Activated T-helper 1 cell treated with Interleukin-2 at 50 U/mL for 16 hours (primary cell): ENCODE data around the gene LVRN.

Experiments
- DNase-seq: peaks from one replicate; pipeline ENCODE4 v3.0.0-alpha.2; 2020; ENCODE audit warnings: low read depth

LVRN gene

DNA sequence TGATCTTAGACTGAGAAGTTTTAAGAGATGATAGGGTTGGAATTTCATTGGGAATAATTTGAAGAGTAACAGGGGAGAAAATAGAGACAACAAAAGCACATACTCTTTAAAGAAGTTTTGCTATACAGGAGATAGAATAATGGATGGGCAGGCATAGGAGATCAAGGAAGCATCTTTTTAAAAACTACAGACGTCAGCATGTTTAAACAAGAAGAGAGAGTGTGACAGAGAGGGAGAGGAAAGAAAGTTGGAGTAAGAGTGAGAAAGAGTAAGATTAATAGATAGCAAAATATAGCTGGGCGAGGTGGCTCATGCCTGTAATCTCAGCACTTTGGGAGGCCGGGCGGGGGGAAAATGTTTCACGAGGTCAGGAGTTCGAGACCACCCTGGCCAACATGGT is 5.3 kb upstream of the LVRN start:
- no peak for DNase-seq

DNA sequence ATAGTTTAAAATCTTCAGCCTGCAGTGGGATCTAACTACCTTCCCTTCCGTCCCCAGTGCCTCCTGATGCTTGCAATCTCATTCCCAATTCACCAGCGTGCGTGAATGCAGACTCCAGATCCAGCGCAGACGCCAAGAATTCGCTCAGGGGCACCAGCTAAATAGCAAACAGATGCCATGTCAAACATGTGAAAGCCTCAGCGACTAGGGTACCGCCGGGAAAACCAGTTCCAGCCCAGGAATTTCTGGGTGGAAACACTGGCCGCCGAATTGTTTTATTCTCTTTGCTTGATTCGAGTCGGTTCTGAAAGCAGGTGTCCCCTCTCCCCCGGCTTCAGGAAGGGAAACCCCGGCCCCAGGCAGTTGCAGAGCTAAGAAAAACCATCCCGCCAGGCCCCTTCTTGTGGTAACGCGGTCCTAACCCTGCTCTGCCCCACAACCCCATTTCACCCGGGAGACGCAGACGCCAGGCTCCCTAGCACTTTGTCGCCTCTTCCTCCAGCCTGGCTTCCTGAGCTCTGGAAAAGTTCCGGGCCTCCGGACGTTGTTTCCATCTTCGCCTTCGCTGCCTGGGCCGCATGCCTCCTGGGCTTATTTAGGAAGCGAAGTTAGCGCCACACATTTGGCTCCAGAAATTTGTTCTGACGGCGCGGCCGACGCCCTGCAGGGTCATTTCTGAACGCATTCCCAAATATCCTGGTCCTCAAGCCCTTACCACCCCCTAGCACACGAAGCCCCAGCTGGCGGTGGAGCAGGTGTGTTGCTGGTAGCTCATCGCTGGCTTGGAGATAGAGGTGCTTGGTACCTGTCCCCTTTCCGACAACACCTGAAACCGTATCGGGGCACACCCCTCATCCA is 665 bp upstream of the LVRN start:
- DNase-seq: no peak

DNA sequence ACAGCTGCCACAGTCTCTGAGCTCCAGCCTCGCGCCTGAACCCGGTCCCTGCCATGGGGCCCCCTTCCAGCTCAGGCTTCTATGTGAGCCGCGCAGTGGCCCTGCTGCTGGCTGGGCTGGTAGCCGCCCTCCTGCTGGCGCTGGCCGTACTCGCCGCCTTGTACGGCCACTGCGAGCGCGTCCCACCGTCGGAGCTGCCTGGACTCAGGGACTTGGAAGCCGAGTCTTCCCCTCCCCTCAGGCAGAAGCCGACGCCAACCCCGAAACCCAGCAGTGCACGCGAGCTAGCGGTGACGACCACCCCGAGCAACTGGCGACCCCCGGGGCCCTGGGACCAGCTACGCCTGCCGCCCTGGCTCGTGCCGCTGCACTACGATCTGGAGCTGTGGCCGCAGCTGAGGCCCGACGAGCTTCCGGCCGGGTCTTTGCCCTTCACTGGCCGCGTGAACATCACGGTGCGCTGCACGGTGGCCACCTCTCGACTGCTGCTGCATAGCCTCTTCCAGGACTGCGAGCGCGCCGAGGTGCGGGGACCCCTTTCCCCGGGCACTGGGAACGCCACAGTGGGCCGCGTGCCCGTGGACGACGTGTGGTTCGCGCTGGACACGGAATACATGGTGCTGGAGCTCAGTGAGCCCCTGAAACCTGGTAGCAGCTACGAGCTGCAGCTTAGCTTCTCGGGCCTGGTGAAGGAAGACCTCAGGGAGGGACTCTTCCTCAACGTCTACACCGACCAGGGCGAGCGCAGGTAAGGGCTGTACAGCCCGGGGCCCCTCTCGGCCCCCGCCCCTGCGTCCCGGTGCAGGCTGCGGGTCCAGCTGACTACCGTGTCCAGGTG is 509 bp downstream of the LVRN start:
- no peak for DNase-seq

DNA sequence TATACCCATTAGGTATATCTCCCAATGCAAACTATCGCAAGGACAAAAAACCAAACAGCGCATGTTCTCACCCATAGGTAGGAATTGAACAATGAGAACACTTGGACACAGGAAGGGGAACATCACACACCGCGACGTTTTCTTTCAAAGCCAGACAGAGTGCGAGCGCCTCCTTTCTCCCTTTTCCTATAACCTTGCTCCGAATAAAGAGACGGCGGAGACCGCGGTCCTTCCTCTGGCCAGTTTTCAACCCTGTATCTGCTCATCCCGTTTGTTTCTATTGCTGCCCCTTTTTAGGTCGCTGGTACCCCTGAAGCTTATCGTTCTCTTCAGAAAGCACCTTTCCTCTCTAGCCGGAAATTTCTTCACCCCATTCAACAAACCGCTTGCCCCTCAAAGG is 1.3 kb downstream of the LVRN start:
- no peak for DNase-seq

DNA sequence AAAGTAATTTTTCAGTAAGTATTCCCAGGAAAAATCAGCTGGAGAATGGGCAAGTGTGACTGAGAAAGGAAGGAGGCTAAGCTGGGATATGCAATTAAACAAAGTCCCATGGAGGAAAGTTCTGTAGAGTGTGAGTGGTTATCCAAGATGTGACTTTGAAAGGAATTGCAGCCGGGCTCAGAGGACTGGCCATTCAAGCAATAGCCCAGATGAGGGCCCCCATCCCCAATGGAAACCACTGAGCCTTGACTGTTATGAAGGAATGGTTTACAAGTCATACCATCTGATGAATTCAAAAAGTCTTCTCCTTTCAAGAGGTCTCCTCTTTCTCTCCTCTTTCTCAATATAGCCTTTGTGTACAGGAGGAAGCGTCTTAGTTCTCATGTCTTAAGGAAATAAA is 6.5 kb downstream of the LVRN start:
- no peak for DNase-seq

DNA sequence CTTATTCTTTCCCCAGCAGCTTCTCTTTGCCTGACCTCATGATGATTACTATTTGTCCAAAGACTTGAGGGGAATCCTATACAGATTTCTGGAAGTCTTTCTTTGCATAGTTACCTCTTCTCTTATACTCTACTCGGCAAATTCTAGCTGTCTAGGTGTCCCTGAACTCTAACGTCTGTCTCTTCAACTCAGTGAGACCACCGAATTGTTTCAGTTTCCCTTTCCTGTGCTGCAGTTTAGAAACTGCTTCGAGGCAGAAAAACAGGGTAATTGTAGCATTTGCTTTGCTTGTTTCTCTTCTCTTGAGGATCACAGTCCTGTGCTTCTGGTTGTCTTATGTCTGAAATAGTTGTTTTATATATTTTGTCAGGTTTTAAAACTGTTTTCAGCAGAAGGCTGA is 14.8 kb downstream of the LVRN start:
- DNase-seq: no peak

DNA sequence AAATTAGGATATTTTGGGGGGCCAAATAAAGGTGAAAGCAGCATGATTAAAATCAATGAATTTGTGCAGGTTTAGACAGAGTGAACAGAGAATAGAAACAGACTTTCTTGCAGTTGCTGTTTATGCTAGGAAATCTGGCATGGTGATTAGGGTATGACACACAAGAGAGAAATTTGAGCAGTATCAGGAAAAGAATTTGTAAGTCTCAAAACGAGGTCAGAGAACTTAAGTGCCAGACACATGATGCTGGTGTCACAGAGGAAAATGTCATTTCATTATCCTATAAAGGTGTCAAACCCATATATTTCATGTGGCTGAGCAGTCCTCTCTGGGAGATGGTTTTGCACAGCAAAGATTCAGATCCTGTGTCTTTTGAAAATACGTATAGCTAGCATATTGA is 15.7 kb downstream of the LVRN start:
- no peak for DNase-seq

DNA sequence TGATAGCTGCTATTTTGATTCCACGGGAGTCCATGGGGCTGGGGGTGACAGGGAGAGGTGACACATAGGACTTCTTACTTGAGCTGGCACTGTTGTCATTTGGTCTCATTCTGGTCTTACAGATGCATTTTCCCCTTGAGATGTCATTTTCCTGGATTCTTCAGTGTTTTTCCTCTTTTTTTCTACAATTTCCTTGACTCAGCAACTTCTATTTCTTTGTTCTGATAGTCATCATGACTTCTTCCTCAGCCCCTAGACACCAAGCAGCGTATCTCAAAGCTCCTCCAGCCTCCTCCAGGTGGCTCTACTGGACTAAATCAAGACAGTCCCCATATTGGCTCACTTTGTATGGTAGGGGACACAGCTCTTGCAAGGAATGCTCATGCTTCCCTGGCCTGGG is 16.5 kb downstream of the LVRN start:
- DNase-seq: no peak

DNA sequence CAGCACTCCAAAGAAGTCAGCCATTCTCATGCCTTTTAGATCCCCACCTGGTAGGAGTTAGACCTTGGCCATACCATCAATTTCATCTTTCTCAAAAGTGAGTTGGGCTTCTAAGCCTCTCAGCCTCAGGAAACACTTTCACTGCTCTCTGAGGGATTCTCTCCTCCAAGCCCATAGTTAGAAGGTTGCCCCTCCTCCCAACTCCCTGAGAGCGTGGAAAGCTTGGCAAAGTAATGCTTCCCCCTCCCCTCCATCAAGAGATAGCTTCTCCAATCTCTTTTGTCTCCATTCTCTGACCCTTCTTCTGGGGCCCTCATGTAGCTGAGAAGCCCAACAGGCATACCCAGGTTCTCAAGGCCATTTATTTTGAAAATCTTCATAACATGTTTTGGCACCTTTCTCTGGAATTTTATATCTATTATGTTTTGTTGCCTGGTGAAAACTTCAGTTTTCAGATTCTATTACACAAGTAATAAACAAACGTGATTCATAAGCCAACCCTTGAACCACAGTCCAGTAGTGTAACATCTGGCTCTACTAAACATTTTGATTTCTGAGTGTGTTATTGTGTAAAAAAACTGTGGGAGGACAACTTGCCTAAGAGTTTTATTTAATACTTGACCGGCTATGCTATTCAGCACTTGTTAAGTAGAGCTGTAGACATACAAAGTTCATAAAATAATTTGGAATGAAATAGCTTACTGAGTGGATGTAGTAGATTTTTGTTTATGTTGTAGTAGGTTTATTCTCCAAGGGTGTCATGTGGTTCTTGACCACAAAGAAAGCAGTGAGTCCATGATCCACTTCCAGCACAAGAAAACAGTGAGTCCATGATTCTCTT is 17.1 kb downstream of the LVRN start:
- no peak for DNase-seq

DNA sequence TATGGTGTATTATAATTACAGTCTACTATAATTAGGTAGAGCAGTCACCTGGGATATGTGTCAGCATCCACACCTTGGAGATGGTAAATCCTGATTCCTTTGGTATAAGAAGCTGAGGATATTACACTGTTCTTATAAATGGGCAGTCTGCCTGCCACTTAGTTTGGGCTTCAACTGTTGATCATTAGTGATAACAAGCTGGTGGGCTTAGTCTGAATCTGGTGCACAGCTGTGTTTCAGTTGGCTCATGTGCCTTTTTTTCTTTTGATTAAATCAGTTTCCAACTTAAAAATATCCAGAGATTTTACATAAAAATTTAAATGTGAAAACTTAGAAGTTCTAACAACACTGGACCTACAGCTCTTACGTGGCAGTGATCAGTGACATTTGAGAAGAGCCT is 21.2 kb downstream of the LVRN start:
- no peak for DNase-seq

DNA sequence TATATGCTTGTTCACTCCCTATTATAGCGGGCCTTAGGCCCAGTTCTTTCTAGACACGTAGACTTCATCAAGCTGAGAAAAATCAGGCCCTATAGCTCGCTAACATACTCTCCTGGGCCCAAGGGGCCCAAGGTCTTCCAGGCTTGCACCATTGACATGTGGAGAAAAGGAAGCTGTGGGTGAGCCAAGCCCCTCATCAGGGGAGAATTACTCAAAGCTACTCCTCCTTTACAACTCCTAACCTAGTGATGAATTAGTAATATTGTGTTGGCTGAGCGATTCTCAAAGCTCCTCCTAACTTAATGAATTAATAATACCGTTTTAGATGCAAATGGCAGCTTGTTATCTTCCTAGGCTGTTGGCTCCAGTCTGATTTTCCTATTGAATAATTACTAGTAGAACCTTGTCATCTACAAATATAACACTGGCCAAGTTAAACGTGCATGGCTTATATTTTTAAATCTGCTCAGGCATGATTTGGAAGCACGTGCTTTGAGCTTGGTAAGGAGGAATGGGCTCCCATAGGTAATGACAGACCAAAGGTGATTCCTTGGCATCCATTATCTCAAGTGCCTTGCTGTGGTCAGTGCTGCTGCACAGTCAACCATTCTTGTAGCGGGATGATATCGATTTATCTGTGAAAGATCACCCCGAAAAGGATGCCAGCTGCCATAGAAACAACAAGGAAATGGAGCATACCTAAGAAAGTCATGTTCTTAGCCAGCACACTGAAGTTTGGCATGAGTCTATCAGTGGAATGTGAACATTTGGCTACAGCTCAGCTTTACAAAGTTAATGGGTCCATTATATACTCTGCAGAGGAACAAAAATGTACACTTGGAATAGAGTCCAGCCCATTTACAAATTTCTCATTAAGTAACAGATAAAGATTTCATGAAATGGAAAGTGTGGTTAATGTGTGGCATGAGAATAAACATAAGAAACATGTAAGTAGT is 23.8 kb downstream of the LVRN start:
- no peak for DNase-seq

DNA sequence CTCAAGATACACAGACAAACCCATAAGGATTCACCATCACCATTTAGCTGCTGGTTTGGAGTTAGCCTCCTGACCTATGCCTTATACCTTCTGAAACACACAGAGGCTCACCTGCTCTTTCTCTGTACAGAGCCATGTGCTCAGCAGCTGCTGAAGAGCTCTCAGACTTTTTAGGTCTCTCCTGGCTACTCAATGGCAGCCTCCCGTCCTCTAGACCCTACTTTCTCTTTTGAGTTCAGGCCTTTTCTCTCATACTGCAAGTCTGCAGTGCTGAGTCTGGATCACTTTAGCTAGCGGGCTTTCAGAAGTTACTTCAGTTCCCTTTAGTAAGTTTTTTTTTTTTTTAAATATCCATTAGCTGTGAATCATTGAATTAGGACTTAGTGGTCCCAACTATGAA is 25.7 kb downstream of the LVRN start:
- DNase-seq: no peak

DNA sequence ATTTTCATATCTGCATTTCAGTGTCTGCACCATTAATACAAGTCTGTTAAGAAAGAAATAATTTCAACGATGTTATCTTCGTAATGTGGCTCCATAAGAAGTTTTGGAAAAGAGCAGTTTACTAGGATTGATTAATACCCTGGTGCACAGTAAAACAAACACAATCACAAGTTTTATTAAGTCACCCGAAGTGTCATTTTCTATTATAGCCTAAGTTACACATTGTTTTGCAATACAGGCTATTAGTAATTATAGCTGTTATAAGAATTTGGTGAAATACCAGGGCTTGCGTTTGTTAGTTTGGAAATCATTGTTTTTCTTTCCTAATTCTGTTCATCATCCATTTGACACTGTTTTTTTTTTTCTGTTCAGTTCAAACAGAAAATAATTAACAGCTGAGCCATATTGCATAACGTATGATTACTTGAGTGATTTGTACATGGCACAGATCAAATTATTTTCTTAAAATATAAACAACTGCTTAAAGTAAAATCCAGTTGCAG is 30.6 kb downstream of the LVRN start:
- DNase-seq: no peak

DNA sequence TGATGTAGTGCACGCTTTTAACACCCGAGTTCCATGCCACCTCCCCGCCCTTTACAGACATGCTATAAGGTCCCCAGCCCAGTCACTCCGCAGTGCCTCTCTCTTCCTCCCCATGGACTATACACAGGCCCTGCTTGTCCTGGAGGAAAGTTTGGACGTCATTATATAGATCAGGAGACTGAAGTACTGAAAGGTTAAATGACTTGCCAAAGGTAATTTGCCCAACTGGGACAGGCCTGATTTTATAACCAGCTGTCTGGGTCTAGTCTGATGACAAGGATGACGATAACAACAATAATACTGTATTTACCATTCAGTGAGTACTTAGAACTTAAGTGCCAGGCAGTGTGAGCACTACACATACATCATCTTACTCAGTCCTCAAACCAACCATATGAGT is 33.1 kb downstream of the LVRN start:
- DNase-seq: no peak

DNA sequence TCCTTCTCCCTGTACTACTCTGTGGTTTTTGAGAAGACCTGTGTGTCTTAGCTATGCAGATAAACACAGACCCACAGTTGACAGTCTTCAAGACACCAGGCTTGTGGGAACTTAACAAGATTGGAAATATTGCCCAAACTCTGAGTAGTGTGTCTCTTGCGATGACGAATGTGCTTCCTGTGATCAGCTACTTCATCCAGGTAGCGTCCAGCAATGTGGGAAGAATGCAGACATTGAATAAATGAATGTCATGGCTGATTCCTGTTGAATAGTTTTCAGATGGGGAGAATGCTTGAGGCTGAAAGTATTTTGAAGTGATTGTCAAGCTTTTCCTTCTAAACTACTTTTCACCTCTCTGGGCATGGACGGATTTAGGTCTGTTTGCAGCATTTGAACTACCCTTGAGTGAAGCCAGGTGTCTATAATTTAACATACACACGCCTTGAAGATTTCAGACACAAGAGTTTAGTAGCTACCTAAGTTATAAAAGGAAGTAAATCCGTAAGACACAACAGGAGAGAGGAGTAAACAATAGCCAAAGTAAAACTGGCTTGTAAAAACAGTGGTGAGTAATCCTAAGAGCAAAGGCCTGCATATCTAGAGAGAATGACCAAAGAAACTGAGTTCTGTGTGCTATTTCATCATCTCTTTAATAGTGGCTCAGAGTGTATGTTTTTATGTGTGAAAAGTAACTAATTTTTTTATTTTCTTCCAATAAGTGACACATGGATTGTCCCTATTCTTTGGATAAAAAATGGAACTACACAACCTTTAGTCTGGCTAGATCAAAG is 40.0 kb downstream of the LVRN start:
- DNase-seq: no peak

DNA sequence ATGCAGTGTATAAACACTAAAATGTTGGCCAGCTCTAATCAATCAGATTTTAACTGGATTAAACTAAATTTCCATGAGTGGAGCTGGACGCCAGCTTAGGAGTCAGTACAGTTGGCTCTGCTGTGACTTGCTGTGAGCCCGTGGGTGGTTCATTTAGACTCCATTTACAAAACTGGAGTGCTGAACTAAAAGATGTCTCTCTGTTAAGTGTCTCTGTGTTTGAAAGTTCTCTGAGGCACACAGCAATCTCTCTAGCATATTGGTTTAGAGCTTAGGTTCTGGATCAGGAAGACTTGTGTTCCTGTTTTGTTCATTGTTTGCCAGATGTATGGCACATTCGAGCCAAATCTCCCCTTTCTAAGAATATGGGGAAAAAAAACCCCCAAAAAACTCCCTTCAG is 42.0 kb downstream of the LVRN start:
- no peak for DNase-seq

DNA sequence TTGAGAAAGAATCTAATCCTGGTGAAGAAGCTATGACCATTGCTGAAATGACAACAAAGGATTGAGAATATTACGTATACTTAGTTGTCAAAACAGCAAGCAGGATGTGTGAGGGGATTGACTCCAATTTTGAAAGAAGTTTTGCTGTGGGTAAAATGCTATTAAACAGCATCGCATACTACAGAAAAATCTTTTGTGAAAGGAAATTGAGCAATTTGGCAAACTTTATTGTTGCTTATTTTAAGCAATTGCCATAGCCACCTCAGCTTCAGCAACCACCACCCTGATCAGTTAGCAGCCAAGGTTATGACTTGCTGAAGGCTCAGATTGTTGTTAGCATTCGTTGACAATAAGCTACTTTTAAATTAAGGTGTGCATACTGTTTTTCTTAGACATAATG is 47.5 kb downstream of the LVRN start:
- no peak for DNase-seq

DNA sequence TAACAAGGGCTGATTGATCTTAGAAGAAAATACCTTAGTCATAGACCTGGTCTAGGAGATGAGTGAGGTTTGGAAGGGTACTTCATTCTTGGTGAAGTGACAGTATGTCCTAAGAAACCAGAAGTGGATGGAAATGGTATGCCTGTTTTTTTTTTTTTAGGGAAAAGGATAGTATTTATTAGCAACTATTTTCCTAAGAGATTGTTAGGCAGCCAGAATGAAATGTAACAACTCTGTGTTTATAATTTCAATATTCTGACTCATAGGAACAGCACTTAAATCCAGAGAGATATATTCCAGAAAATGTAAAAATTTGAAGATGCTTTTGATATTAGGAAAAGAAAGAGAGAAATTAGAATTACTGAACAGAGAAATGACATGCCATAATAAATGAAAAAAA is 48.8 kb downstream of the LVRN start:
- no peak for DNase-seq

DNA sequence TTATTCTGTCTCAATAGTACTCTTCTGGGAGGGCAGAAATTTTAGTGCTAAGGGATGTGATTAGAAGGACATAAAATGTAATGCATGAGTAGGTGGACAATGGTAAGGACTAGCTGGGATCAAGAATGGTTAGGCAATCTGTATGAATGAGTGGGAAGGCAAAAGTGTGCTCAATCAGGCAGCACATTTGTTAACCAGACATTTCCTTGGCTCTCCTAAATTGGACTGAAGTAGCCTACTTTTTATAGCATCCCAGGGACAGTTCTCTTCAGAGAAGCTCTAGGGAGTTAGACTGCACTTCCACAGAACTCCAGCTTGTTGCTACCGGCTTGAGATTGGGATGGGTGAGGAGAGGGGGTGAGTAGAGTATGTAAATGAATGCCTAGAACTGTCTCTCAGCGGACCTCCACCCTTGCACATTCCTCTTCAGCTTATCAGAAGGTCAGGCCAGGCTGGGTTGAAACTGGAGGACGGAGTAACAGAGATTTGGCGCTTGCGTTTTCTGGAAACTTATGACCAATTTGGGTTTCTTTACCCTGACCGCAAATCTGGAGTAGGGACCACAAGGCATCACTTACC is 51.0 kb downstream of the LVRN start:
- DNase-seq: no peak

DNA sequence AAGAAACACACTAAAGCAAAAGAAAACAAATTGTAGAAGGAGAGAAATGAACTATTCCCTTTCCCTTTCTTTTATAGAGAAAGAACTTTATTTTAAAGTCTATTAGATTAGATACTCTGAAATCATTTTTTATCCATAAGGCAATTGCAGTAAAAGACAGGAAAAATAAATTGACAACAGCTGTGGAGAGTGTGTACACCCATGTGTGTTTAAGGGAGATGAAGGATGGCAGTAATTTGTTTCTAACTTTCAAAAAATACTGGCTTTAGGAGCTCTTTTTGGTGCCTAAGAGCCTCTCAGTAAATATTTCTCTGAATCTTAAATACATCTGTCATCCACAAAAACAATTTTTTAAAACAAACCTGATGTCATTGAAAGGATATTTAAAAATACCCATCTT is 51.7 kb downstream of the LVRN start:
- no peak for DNase-seq
